ENCODE data around the gene TXNDC12.

The TXNDC12 gene

GRCh38 chr1:51973587-51974474 lies 81.2 kb downstream of the TXNDC12 start:
- Histone ChIP-seq H2AFZ (ENCODE audit: low read length) (no peak overlapping the region), H3K4me3 (ENCODE audit: low read length) (no peak overlapping the region), H3K4me2 (ENCODE audit: low read depth, low read length) (no peak overlapping the region), H3K27me3 (replicated peaks; ENCODE audit: insufficient read depth, low read length) (no peaks in the 10 kb centered on the region), H3K9me2 (replicated peaks; ENCODE audit: insufficient read depth, low read length) (no peaks in the 10 kb centered on the region), H3K4me1 (ENCODE audit: low read length) (peaks cover 2% of the 10 kb centered on the region; the same call in 1 of the 2 replicates), H4K20me1 (ENCODE audit: insufficient read depth, low read length) (no peaks in the 10 kb centered on the region), H3K27ac (ENCODE audit: low read length) (no peak overlapping the region), H3F3A (ENCODE audit: insufficient read depth, low read length) (no peaks in the 10 kb centered on the region), H3K9ac (ENCODE audit: low read length) (no peak overlapping the region), H3K9me3 (replicated peaks; ENCODE audit: insufficient read depth, low read length) (no peaks in the 10 kb centered on the region), H3K79me2 (ENCODE audit: low read length) (no peaks in the 10 kb centered on the region), H3K36me3 (replicated peaks; ENCODE audit: insufficient read depth, low read length) (no peaks in the 10 kb centered on the region; the same call in 1 of the 2 replicates)
- TF ChIP-seq EZH2 (optimal IDR thresholded peaks at IDR 0.05; ENCODE audit: low read depth, low read length) (no peak), CTCF (IDR thresholded peaks at IDR 0.05; ENCODE audit: low read length) (no peak), EZH2phosphoT487 (IDR thresholded peaks at IDR 0.05; ENCODE audit: low read length) (no peak)
- DNase-seq: no peak

Measured in MM.1S (cell line).